HG02981 (cell line): ENCODE data around the gene CERS5.

Experiments used
- ATAC-seq: cut with Tn5 transposase; IDR thresholded peaks from one replicate; pipeline ENCODE4 v1.9.1; 2021; ENCODE audit warnings: mild to moderate bottlenecking, moderate library complexity; ENCODE audit not compliant: unreplicated experiment

Gene CERS5

GRCh38 chr12:50167049-50167828 is at the start of gene CERS5:
TSS of gene CERS5 (minus strand) at chr12:50167369. CDS start at chr12:50167297, 72 bp downstream.
- ATAC-seq = peak; percentile 97

- ATAC-seq = no peak
These were observed 47.9 kb upstream of the CERS5 start for GRCh38 chr12:50215033-50215432.

GRCh38 chr12:50214018-50214417 is 46.8 kb upstream of the CERS5 start:
- ATAC-seq = no peak

GRCh38 chr12:50213439-50213838 is 46.3 kb upstream of the CERS5 start:
- ATAC-seq = no peak

GRCh38 chr12:50212071-50212467 is 44.9 kb upstream of the CERS5 start:
- ATAC-seq = no peak

GRCh38 chr12:50211392-50212070 is 44.4 kb upstream of the CERS5 start:
- ATAC-seq = no peak

- no peak for ATAC-seq
These were observed 40.3 kb upstream of the CERS5 start for GRCh38 chr12:50207424-50207823.

- no peak for ATAC-seq
These were observed 38.5 kb upstream of the CERS5 start for GRCh38 chr12:50205648-50206047.

- ATAC-seq = no peak
These were observed 36.5 kb upstream of the CERS5 start for GRCh38 chr12:50203691-50204090.

- ATAC-seq = no peak
These were observed 34.9 kb upstream of the CERS5 start for GRCh38 chr12:50201987-50202521.

GRCh38 chr12:50200552-50201273 is 33.5 kb upstream of the CERS5 start:
- ATAC-seq = no peak

- ATAC-seq = no peak
These were observed 31.7 kb upstream of the CERS5 start for GRCh38 chr12:50198829-50199228.

- no peak for ATAC-seq
These were observed 30.1 kb upstream of the CERS5 start for GRCh38 chr12:50197297-50197727.

- ATAC-seq = no peak
These were observed 29.4 kb upstream of the CERS5 start for GRCh38 chr12:50196537-50196936.

- ATAC-seq = no peak
These were observed 28.7 kb upstream of the CERS5 start for GRCh38 chr12:50195832-50196231.

- ATAC-seq = no peak
These were observed 25.7 kb upstream of the CERS5 start for GRCh38 chr12:50192908-50193307.

- no peak for ATAC-seq
These were observed 25.1 kb upstream of the CERS5 start for GRCh38 chr12:50192236-50192635.

GRCh38 chr12:50190859-50191258 is 23.7 kb upstream of the CERS5 start:
- ATAC-seq = no peak

GRCh38 chr12:50188875-50189575 is 21.9 kb upstream of the CERS5 start:
- ATAC-seq = no peak

- no peak for ATAC-seq
These were observed 21.1 kb upstream of the CERS5 start for GRCh38 chr12:50188241-50188781.
